Ureter (tissue), 1 donor: Measurements from ENCODE around the gene PDZRN4. TPM values are rescaled to one million over a fixed set of nuclear protein-coding genes. Genes with fewer than 3 reads are reported as not detected.

Source experiments
- DNase-seq: peaks from one replicate; pipeline ENCODE4 v3.0.0-alpha.2; 2020; ENCODE audit warnings: low spot score
- total RNA-seq: library from RNA; stranded (reverse); gene quantifications from one replicate; pipeline ENCODE4 v1.2.4, GENCODE V29; 2023
- donor health status: DM: yes; HTN: yes; CAD: no.

PDZRN4 gene
- total RNA-seq, 1 donor from 2014 or later, result 13.9 TPM

- DNase-seq, result no peak
Observed at GRCh38 chr12:41356181-41356580, 168.1 kb downstream of the PDZRN4 start.

GRCh38 chr12:41361738-41362137, 173.6 kb downstream of the PDZRN4 start:
- no peak for DNase-seq

GRCh38 chr12:41362510-41362909, 174.4 kb downstream of the PDZRN4 start:
- DNase-seq, result no peak

GRCh38 chr12:41362931-41363330, 174.8 kb downstream of the PDZRN4 start:
- no peak for DNase-seq

- no peak for DNase-seq
Observed at GRCh38 chr12:41364211-41364610, 176.1 kb downstream of the PDZRN4 start.

GRCh38 chr12:41365653-41366171, 177.6 kb downstream of the PDZRN4 start:
- DNase-seq, result no peak

- DNase-seq, result no peak
Observed at GRCh38 chr12:41367726-41368405, 179.7 kb downstream of the PDZRN4 start.

GRCh38 chr12:41380878-41381277, 192.8 kb downstream of the PDZRN4 start:
- no peak for DNase-seq

GRCh38 chr12:41402801-41403200, 214.7 kb downstream of the PDZRN4 start:
- no peak for DNase-seq

GRCh38 chr12:41407232-41407799, 219.2 kb downstream of the PDZRN4 start:
- no peak for DNase-seq

- no peak for DNase-seq
Observed at GRCh38 chr12:41409628-41410027, 221.5 kb downstream of the PDZRN4 start.

- no peak for DNase-seq
Observed at GRCh38 chr12:41418586-41418985, 230.5 kb downstream of the PDZRN4 start.

GRCh38 chr12:41419131-41419893, 231.2 kb downstream of the PDZRN4 start:
- no peak for DNase-seq

- DNase-seq, result no peak
Observed at GRCh38 chr12:41424651-41425050, 236.5 kb downstream of the PDZRN4 start.

- DNase-seq, result no peak
Observed at GRCh38 chr12:41433460-41433859, 245.3 kb downstream of the PDZRN4 start.

GRCh38 chr12:41436076-41436475, 248.0 kb downstream of the PDZRN4 start:
- no peak for DNase-seq

- no peak for DNase-seq
Observed at GRCh38 chr12:41437563-41437962, 249.4 kb downstream of the PDZRN4 start.

- no peak for DNase-seq
Observed at GRCh38 chr12:41438854-41439541, 250.9 kb downstream of the PDZRN4 start.

GRCh38 chr12:41439801-41440200, 251.7 kb downstream of the PDZRN4 start:
- no peak for DNase-seq

- no peak for DNase-seq
Observed at GRCh38 chr12:41441180-41441579, 253.1 kb downstream of the PDZRN4 start.

- DNase-seq, result no peak
Observed at GRCh38 chr12:41442896-41443295, 254.8 kb downstream of the PDZRN4 start.

- DNase-seq, result no peak
Observed at GRCh38 chr12:41443690-41444089, 255.6 kb downstream of the PDZRN4 start.
